GM19468 (cell line): Measurements from ENCODE around the gene IL1R1.

Source experiments
- ATAC-seq: cut with Tn5 transposase; IDR thresholded peaks from one replicate; pipeline ENCODE4 v1.9.1; 2021; ENCODE audit warnings: mild to moderate bottlenecking, moderate library complexity, moderate number of reproducible peaks; ENCODE audit not compliant: unreplicated experiment; ENCODE audit errors: extremely low read depth

The IL1R1 gene

GRCh38 chr2:102137138-102137537, 5.4 kb upstream of the IL1R1 start:
- ATAC-seq: no peak

DNA sequence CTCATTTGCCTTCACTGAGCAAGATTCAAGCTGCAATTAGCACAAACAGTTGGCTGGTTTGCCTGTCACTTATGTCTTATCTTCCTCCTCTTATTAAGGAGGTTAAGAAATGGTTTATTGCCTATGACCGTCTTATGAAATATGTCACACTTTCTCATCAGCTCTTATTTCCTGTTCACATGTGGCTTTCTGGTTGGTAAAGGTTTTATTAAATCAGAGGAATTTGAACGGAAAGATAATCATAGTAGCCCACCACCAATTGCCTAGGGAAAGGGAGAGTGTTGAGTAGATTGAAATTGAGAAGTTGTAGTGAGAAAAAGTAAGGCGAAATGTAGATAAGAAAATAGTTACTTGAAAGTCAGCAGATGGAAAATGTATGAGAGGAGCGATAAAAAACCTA, 4.2 kb upstream of the IL1R1 start:
- ATAC-seq: no peak

GRCh38 chr2:102139851-102140250, 2.7 kb upstream of the IL1R1 start:
- no peak for ATAC-seq

DNA sequence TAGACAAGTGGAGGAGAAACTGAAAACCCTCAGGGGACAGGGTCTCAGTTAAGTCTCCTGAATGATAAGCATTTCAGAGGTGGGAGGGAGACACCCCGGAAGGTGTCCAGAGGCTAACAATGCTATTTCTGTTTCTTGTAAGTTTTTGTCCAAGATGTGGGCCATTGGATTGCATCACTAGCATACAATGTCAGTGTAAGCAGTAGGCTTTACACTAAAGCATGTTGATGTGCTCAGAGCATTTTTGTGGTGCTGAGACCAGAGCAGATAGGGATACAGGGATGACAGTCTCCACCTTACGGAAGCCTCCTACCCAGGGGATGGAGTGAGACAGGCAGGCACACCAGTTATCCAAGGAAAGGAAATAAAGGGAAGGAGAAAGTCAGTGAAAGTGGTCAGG, 2.2 kb upstream of the IL1R1 start:
- ATAC-seq: no peak

DNA sequence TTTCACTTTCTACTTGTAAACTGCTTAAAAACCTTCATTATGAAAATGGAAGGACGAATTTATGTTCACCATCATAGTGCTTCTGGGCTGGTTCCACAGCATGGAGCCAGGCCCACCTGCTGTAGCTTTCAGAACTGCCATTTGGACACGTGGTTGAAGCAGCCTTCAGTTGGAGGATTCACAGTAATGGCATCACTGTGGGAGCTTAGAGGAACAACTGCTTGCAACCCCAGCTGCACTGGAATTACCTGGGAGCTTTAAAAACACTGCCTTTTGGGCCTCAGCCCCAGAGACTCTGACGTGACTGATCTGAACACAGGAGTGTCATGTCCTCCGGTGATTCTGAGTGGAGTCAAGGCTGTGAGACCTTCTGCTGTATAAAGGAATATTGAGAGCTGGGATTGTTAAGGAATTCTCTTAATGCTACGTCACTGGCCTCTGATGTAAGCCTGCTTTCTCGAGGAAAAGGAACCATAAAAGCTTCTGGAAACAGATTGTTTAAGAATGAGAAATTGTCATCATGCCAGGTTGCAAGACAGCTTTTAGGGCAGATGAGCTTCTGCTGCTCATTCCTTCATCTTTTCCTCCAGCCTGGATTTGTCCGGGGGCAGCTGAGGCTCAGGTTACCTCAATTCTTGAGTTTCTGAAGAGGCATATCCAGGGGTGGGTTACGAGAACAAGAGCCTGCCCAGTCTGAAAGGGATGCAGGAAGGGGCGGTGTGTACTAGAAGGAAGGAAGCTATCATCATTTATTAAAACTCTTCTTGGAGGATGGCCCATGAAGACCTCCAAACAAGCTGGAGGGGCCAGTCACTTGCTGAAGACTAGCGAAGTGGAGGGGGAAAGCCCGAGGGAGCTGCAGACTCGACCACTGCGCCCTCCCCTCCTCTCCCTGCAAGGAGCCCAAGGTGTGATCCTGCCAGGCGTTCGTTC, 1.3 kb upstream of the IL1R1 start:
- ATAC-seq: no peak

DNA sequence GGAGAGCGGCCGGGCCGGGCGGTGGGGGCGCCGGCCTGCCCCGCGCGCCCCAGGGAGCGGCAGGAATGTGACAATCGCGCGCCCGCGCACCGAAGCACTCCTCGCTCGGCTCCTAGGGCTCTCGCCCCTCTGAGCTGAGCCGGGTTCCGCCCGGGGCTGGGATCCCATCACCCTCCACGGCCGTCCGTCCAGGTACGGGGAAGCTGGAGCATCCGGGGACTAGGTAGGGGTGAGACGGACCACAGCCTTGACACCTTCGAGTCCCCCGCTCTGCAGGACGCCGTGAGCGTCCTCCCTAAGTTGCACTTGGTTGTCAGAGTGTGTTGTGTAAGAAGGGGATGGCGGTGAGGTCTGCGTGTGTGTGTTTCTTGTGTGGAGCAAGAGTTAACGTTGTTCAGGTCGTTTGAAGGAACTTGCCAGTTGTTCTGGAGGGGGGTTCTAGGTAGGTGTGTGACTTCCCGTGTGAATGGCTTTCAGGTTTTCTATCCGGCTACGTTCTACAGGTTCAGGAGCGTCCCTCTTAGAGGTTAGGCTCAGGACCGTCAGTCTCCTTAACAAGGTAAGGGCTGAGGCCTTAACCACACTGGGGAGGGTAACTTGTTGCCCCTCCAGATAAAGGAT, 393 bp downstream of the IL1R1 start:
- no peak for ATAC-seq

DNA sequence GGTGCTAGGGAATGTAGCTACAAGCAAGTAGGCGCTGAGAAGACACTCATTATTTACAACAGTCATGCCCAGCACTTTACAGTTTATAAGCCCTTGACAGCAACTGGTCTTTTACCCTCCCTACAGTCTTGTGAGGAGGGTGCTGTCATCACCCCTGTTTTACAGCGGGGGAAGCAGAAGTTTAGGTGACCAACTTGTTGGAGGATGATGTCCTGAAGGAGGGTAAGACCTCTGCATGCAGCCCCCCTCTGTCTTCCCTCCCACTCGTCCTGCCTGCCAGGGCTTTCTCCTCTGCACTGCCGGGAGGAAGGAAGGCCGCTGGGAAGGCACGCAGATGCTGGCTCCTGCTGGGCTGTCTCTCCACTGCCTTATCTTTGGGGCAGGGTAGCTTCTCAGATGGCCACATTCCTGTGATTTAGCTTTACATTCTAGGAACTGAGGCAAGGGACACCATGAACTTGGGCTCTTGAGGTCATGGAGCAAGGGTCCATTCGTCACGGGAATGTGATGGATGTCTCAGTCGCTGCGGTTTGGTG, 972 bp downstream of the IL1R1 start:
- no peak for ATAC-seq

GRCh38 chr2:102144128-102144527, 1.6 kb downstream of the IL1R1 start:
- no peak for ATAC-seq

DNA sequence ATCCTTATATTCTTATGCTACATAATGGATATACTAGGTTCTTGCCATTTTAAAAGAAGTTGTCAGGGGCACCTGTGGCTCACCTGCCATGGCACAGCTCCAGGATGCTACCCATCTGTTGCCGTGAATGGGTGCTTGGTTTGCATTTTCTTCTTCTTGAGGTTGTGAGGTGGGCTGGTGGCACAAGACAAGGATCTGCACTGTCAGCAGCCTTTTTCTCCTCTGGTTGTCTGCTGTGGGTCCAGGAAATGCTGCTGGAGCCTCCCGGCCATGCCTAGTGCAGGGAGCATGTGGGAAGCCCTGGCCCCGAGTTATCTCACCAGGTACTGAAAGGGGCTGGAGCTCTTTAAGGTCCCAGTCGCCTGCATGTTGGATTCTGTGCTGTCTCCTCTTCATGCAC, 2.6 kb downstream of the IL1R1 start:
- ATAC-seq: no peak

GRCh38 chr2:102145934-102146333, 3.4 kb downstream of the IL1R1 start:
- ATAC-seq: no peak

- no peak for ATAC-seq
These were observed 5.4 kb downstream of the IL1R1 start for GRCh38 chr2:102147935-102148334.

DNA sequence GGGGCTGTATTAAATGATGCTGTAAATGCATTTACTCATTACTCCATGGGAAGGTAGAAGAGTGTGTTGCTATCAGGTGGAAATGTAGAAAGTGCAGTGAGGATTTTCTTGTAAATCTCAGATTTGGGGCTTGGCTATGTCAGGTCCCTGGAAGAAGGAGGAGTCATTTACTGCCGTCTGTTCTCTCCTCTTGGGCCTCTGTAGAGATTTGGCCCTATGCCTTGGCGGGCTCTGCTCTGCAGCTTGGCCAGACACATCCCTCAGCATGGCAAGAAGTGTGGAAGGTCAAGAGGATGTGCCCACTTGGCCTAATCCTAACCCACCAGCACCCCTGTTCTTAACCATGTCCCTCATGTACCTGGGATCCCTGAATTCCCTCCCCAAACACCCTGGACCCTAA, 6.7 kb downstream of the IL1R1 start:
- no peak for ATAC-seq

- no peak for ATAC-seq
These were observed 7.3 kb downstream of the IL1R1 start for GRCh38 chr2:102149644-102150455.

DNA sequence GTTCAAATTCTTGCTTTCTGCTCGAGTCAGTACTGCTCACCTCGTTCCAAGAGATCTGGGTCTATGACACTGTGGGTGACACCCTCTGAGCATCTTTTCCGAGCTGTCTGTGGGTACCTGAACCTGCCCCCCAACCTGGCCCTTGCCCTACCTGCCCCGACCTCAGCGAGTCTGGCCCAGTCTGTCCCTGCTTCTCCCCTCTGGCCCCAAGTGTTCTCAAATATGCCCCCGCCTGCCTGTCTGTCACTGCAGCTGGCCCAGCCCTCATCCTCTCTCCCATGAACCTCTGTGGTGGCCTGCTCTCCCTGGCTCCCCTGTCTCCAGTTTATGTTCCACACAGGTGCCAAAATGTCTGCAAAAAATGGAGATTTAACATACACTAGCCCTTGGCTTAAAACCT, 11.8 kb downstream of the IL1R1 start:
- no peak for ATAC-seq

- no peak for ATAC-seq
These were observed 12.6 kb downstream of the IL1R1 start for GRCh38 chr2:102154946-102155702.

DNA sequence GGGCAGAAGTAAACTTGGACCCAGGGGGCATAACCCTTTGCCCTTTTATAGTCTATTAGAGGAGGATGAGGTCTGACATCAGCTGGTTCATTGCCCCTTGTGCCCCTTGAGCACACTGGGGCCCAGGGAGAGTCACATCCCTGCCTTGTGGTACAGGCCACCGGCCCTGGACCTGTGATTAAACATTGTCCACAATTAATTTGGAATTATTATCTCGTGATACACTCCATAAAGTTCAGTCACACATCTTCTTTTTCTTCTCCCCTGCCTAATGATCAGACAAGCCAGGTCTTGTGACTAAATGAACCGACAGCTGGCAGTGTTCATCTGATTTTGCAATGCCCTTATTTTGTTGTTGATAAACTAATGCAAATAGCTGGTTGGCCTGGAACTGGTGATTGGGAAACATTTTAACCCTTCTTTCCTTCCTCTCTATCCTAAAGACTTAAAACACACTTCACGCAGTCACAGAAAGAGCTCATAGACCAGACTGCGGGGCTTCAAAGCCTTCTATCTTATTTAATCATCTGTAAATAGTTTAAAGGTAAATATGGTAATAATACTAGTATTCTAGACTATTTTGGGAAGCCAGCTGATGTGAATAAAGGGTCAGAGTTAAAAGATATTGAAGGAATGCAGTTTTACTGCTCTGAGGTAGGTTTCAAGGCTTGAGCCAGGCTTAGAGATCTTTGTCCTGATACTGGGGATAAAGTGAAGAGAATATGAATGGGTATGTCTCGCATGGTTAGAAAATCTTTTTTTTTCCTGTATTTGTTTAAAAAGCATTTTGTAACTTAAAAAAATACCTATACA, 13.4 kb downstream of the IL1R1 start:
- no peak for ATAC-seq

GRCh38 chr2:102158011-102158755, 15.6 kb downstream of the IL1R1 start:
- ATAC-seq: no peak

DNA sequence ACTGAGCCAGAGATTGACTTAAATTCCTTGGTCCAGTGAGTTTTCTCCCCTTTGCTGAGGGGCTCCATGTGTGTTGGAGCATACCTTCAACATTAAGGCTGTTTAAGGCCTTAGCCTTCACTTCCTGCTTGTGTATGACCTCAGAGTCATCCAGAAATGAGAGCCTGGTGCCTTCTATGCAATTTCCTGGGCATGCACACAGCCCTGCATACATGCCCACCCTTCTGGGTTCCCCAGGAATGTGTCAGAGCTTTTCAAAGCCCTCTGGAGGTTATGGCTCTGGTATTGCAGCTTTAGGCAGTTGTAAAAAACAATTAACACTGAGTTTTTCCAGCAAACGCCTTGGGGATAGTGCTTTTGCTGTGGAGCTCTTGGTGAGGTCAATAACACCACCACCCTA, 16.7 kb downstream of the IL1R1 start:
- no peak for ATAC-seq
